NCI-H1436 treated with DMSO at 0.1 percent for 48 hours (cell line): ENCODE data around the gene HSD17B7.
"Not testable (repeated sequence)": the region's sequence is repeated elsewhere in the genome, so short reads cannot be mapped to it uniquely, and the experiment has no call there.

Experiments
- DNase-seq: peaks from one replicate; lab custom pipeline; 2025; lab: John Stamatoyannopoulos, UW

The HSD17B7 gene

GRCh38 chr1:162790303-162790984, at the start of gene HSD17B7:
TSS of gene HSD17B7 (plus strand) at chr1:162790702. CDS start at chr1:162790801, 99 bp downstream.
- DNase-seq: peak; percentile 83

DNA sequence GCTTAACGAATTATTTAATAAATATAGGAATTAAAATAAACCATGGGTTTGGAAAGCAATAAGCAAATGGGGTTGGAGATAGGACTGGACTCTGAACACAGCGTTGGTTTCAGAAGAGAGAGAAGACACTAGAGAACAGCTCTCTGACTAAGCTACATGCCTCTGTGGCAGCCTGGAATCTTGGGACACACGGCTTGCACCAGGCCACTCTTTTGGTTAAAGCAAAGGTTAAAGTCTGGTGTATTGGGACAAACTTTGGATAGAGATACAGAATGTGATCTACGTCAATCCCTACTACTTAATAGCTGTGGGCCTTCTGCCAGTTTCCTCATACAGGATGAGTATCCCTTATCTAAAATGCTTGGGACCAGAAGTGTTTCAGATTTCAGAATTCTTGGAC, 49.7 kb upstream of the HSD17B7 start:
- no peak for DNase-seq

DNA sequence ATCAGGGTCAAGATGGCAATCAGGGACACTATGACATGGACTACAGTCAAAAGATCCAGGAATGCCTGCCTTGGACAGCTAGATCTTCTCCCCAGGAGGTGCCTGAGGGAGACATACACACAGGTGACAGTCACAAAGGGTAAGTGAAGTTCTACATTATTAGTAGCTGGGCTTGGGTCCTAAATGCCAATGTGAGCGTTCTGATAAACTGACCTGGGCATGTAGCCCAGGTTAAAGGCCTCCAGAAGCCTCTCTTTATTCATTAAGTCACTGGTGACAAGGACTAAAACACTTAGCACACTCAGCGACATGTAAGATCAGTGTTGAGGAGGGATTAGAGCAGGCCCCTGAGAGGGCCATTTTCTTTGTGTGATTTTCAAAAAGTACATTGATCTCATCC, 48.9 kb upstream of the HSD17B7 start:
- no peak for DNase-seq

GRCh38 chr1:162746264-162746942, 44.1 kb upstream of the HSD17B7 start:
- DNase-seq: not testable (repeated sequence)

DNA sequence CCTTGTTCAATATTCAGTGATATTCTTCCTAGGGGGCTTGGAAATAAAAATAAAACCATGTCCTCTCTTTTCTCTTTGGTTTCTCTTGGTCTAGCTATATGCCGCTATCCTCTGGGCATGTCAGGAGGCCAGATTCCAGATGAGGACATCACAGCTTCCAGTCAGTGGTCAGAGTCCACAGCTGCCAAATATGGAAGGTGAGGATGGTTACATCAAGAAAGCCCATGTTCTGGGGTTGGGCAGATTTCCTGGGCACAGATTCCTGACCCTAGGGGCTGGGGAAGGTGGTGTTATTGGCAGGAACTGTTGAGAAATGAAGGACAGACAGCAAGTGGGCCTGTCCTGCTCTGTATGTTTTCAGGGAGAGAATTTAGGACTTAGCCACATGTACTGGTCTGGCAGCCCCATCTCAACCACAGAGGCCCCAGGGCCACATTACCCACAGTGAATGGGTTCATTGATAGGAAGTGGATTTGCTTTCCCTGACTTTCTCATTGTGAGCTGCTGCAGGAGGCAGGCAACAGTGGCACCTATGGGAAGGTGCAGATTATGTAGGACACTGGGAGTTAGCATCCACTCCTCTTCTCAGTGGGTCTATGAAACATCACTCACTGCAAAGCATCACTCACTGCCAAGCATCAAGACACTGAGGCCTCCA, 37.4 kb upstream of the HSD17B7 start:
- no peak for DNase-seq

DNA sequence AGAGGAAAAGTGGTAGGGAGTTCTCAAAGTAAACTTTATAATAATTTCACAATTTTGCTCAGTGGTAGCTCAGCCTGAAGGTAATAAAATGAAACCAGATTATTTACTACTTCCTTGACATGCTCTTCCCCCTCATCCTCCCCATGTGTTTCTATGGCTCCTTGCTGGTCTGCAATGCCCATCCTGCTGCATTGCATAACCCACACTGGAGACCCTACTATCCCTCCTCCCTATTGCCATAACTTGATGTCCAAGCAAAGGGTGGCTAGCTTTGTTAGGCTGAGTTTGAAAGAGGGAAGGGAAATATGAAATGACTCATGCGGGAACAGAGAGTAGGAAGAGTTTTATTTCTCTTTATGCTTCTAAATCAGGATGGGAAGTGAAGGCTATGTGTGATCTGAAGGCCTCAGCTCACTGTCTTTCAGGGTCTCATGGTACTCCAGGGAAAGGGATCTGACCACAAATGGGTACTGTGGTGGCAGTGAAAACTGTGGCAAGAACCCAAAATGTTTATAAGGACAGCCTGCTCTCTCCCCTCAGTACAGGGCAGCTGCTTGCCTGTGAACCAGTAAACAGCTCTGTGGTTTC, 36.4 kb upstream of the HSD17B7 start:
- no peak for DNase-seq

GRCh38 chr1:162755306-162755705, 35.2 kb upstream of the HSD17B7 start:
- no peak for DNase-seq

DNA sequence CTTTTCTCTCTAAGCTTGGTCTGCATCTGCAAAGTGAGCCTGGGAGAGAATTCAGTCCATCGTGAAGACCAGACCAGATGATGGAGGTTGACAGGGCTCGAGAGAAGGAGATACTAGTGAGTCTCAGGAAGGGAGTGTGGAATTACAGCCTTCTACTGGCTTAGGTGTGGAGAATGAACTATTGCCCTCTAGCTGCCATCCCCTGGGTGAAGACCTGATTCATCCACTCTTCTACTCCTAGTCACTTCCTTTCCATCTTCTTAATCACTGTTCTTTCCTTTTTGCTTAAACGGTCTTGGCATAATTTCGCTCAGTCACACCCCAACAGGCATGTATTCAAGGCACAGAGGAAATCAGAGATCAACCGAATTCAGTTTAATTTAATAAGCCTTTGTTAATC, 34.0 kb upstream of the HSD17B7 start:
- no peak for DNase-seq

GRCh38 chr1:162757476-162757875, 33.0 kb upstream of the HSD17B7 start:
- DNase-seq: no peak

DNA sequence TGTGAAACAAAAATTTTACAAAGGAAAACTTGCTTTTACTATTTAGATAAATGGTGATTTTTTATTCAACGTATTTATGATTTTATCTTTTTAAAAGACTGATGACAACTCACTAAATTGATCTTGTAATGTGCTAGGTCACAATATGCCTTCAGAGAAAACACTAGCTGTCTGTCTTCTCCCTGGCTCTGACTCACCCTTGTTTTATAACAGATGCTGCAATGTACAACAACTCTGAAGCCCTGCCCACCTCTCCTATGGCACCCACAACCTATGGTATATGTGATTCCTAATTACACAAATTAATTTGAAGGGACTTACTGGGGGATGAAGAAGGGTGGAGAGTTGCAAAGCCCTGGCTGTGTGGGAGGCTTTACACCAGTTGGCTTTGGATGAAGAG, 24.7 kb upstream of the HSD17B7 start:
- no peak for DNase-seq

DNA sequence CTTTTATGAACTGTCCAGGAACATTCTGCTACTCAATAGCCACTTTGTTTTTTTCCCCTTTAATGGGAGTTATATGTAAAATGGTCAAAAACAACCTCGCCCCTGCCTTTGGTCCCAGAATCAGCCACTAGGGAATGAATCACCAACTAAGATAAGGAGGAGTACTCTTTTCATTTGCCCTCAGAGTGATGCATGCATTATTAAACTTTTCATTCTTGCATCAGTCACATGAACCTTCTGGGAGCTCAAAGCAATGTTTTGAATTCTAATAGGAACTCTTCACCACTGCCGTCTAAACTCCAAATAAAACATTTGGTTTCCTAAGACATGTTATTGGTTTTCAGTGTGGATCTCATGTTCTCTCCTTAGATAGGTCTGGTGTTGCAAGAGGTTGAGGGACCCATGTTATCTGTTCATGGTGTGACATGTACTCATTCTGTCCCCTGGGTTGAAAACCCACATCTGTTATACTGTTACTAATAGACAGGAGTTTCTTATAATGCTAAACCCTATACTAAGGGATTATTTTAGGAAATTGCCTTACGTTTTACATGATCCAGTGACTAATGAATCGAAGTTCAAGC, 17.8 kb upstream of the HSD17B7 start:
- DNase-seq: no peak

- DNase-seq: no peak
Measured at GRCh38 chr1:162774007-162774406, 16.5 kb upstream of the HSD17B7 start.

DNA sequence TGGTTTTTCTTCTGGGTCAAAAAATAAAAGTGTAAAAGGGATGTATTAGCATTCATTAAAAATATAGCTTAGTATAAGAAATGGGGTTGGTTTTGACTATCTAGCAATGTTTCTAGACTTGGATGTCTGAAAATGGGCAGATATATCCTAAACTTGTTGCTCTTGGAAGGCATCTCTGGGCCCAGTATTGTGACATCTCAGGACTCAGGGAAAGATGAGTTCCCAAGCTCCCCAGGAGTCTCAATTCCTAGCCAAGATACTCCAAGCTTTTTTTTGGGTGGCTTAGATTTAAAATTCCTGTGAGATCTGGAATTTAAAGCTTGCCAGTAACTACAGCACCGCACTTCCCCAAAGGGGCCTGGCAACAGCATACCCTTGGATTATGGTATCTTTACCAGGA, 11.5 kb upstream of the HSD17B7 start:
- no peak for DNase-seq

DNA sequence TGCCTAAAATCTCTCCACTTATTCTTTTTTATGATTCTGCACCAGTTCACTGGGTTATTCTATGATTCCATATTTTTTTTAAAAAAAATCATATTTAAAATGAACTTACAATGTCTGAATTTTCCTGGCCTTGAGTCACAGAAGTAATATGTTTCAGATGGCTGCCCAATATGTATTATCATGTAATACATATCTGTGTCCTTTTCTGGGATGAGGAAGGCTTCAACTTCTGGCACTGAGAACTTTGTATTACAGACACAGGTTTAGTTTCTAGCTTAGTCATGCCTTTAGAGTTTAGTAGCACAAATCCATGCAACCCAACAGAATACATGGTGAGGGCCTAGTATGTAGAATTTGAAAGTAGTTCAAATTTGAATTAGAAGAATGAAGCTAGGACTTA, 7.8 kb upstream of the HSD17B7 start:
- no peak for DNase-seq

GRCh38 chr1:162784926-162785325, 5.6 kb upstream of the HSD17B7 start:
- not testable (repeated sequence) for DNase-seq

DNA sequence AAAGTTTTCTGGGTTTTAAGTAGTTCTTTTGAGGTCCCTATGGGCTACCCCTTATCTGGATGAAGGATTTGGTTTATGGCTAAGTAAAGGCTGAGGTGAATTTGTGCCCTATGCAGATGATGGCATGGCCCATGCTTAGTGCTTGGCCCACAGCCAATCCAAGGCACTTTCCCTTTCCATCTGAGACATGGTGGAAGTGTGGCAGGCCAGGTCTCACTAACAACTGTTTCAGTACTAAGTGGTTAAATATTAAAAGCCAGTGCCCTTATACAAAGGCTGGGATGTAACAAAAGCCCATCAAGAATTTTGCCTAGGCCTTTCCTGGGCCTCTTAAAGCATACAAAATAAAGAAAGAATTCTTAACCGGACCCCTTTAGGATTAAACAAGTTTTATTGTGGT, 1.7 kb upstream of the HSD17B7 start:
- DNase-seq: not testable (repeated sequence)

- DNase-seq: not testable (repeated sequence)
Measured at GRCh38 chr1:162790985-162791357, 469 bp downstream of the HSD17B7 start.

- not testable (repeated sequence) for DNase-seq
Measured at GRCh38 chr1:162794284-162794683, 3.8 kb downstream of the HSD17B7 start.

GRCh38 chr1:162796617-162797279, 6.2 kb downstream of the HSD17B7 start:
- DNase-seq: not testable (repeated sequence)

GRCh38 chr1:162799995-162800830, 9.7 kb downstream of the HSD17B7 start:
- not testable (repeated sequence) for DNase-seq

DNA sequence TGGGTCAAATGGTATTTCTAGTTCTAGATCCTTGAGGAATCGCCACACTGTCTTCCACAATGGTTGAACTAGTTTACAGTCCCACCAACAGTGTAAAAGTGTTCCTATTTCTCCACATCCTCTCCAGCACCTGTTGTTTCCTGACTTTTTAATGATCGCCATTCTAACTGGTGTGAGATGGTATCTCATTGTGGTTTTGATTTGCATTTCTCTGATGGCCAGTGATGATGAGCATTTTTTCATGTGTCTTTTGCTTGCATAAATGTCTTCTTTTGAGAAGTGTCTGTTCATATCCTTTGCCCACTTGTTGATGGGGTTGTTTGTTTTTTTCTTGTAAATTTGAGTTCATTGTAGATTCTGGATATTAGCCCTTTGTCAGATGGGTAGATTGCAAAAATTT, 17.0 kb downstream of the HSD17B7 start:
- not testable (repeated sequence) for DNase-seq
